ENCODE measurements around the gene ADPRS. TPM values are rescaled to one million over a fixed set of nuclear protein-coding genes. Genes with fewer than 3 reads are reported as not detected.

Gene ADPRS
- 10 to 100 TPM; 26.7 to 28.6 TPM for total RNA-seq
- 10 to 100 TPM; 25.7 to 31.5 TPM for polyA plus RNA-seq

GRCh38 chr1:36088577-36089392 is at the start of gene ADPRS:
TSS of gene ADPRS (plus strand) at chr1:36088892. CDS start at chr1:36088905, 13 bp downstream.
- Histone ChIP-seq H3K36me3 (ENCODE audit: insufficient read depth, low read length) (peaks cover 26% of the 10 kb centered on the region), H3K4me1 (ENCODE audit: insufficient read depth, low read length) (peaks cover 18% of the 10 kb centered on the region), H3K27me3 (ENCODE audit: insufficient read depth, low read length) (no peaks in the 10 kb centered on the region), H3K9me3 (ENCODE audit: control insufficient read depth in 1 of 2, low read length in 2 of 2) (no peaks in the 10 kb centered on the region), H3K4me3 (ENCODE audit: low read length in 2 of 2) (peak within 1 kb of the TSS; percentile 29 to 87), H3K27ac (ENCODE audit: low read depth, low read length) (peak within 1 kb of the TSS; percentile 92)
- H3K4me1 Mint-ChIP-seq: peaks cover 11 to 38% (median 15%) of the 10 kb centered on the region in 4 donors
- H3K27ac Mint-ChIP-seq: peak within 1 kb of the TSS; percentile 88 to 99 (median 96)
- no peaks in the 10 kb centered on the region for H3K9me3 Mint-ChIP-seq
- ChIA-PET CTCF (ENCODE audit: partially characterized antibody) (interaction anchor here (1.7 kb wide), 1 partner anchor 14 kb away, joined by 4 read pairs; no protein-coding TSS in a partner anchor), POLR2A (ENCODE audit: partially characterized antibody) (interaction anchor here (0.7 to 1.2 kb wide), 7 partner anchors 20 to 309 kb away, joined by 3 to 7 read pairs (median 3); partner anchors contain the start of genes AGO3, LSM10, THRAP3 and TRAPPC3)
- peak; percentile 88 to 91 (median 89) for DNase-seq
- peak within 1 kb of the TSS; percentile 87 to 98 (median 92) for H3K4me3 Mint-ChIP-seq
- H3K27me3 Mint-ChIP-seq: peaks cover 6 to 14% of the 10 kb centered on the region in 2 donors
- peaks cover 13 to 25% of the 10 kb centered on the region in 2 donors for H3K36me3 Mint-ChIP-seq
- intact Hi-C loops (cut with micrococcal nuclease): loop anchor here (1.0 to 5.0 kb wide), 6 partner anchors 61 to 376 kb away; partner anchors contain the start of genes AGO3, MRPS15, STK40 and THRAP3

GRCh38 chr1:36040238-36040637 is 48.5 kb upstream of the ADPRS start:
- H3K4me3 Mint-ChIP-seq: no peak overlapping the region
- no peak overlapping the region for H3K27ac ChIP-seq (ENCODE audit: low read depth, low read length)
- H3K36me3 Mint-ChIP-seq: peaks cover 38 to 51% of the 10 kb centered on the region in 2 donors
- H3K4me1 Mint-ChIP-seq: peaks cover 0 to 1% (median 0%) of the 10 kb centered on the region in 4 donors
- intact Hi-C loops (cut with micrococcal nuclease): no loop called here
- H3K36me3 ChIP-seq (ENCODE audit: insufficient read depth, low read length): peaks cover 31% of the 10 kb centered on the region
- DNase-seq: no peak
- ChIA-PET CTCF (ENCODE audit: partially characterized antibody) (no interaction called here), POLR2A (ENCODE audit: partially characterized antibody) (no interaction called here)
- H3K27ac Mint-ChIP-seq: no peak overlapping the region
- no peaks in the 10 kb centered on the region for H3K9me3 ChIP-seq (ENCODE audit: control insufficient read depth in 1 of 2, low read length in 2 of 2)
- H3K27me3 Mint-ChIP-seq: no peaks in the 10 kb centered on the region
- H3K27me3 ChIP-seq (ENCODE audit: insufficient read depth, low read length): no peaks in the 10 kb centered on the region
- H3K4me3 ChIP-seq (ENCODE audit: low read length in 2 of 2): no peak overlapping the region
- H3K4me1 ChIP-seq (ENCODE audit: insufficient read depth, low read length): no peaks in the 10 kb centered on the region
- no peaks in the 10 kb centered on the region for H3K9me3 Mint-ChIP-seq

- Histone ChIP-seq H3K4me3 (ENCODE audit: low read length in 2 of 2) (no peak overlapping the region), H3K36me3 (ENCODE audit: insufficient read depth, low read length) (peaks cover 4% of the 10 kb centered on the region), H3K27ac (ENCODE audit: low read depth, low read length) (no peak overlapping the region), H3K4me1 (ENCODE audit: insufficient read depth, low read length) (no peaks in the 10 kb centered on the region), H3K27me3 (ENCODE audit: insufficient read depth, low read length) (no peaks in the 10 kb centered on the region), H3K9me3 (ENCODE audit: control insufficient read depth in 1 of 2, low read length in 2 of 2) (no peaks in the 10 kb centered on the region)
- intact Hi-C loops (cut with micrococcal nuclease): no loop called here
- POLR2A ChIA-PET (ENCODE audit: partially characterized antibody): no interaction called here
- peaks cover 47% of the 10 kb centered on the region in 2 donors for H3K36me3 Mint-ChIP-seq
- H3K27ac Mint-ChIP-seq: no peak overlapping the region
- no peak for DNase-seq
- no peaks in the 10 kb centered on the region for H3K27me3 Mint-ChIP-seq
- no peak overlapping the region for H3K4me3 Mint-ChIP-seq
- peaks cover 0 to 8% (median 0%) of the 10 kb centered on the region in 8 donors for H3K9me3 Mint-ChIP-seq
- H3K4me1 Mint-ChIP-seq: no peaks in the 10 kb centered on the region
- CTCF ChIA-PET (ENCODE audit: partially characterized antibody): no interaction called here
Measured at GRCh38 chr1:36051821-36052220, 36.9 kb upstream of the ADPRS start.

- H3K4me3 ChIP-seq (ENCODE audit: low read length in 2 of 2): no peak overlapping the region
- no peaks in the 10 kb centered on the region for H3K4me1 ChIP-seq (ENCODE audit: insufficient read depth, low read length)
- intact Hi-C loops (cut with micrococcal nuclease): no loop called here
- Mint-ChIP-seq H3K27ac (no peak overlapping the region), H3K4me1 (no peaks in the 10 kb centered on the region), H3K27me3 (no peaks in the 10 kb centered on the region), H3K36me3 (peaks cover 30 to 36% of the 10 kb centered on the region in 2 donors), H3K9me3 (no peaks in the 10 kb centered on the region), H3K4me3 (no peak overlapping the region)
- no peak for DNase-seq
- H3K27ac ChIP-seq (ENCODE audit: low read depth, low read length): no peak overlapping the region
- ChIA-PET CTCF (ENCODE audit: partially characterized antibody) (no interaction called here), POLR2A (ENCODE audit: partially characterized antibody) (no interaction called here)
- H3K36me3 ChIP-seq (ENCODE audit: insufficient read depth, low read length): no peaks in the 10 kb centered on the region
- H3K9me3 ChIP-seq (ENCODE audit: control insufficient read depth in 1 of 2, low read length in 2 of 2): no peaks in the 10 kb centered on the region
- H3K27me3 ChIP-seq (ENCODE audit: insufficient read depth, low read length): no peaks in the 10 kb centered on the region
Measured at GRCh38 chr1:36053978-36054377, 34.7 kb upstream of the ADPRS start.

- no peak for DNase-seq
- Mint-ChIP-seq H3K27me3 (no peaks in the 10 kb centered on the region), H3K4me1 (no peaks in the 10 kb centered on the region), H3K4me3 (no peak overlapping the region), H3K36me3 (peaks cover 25 to 31% of the 10 kb centered on the region in 2 donors), H3K9me3 (no peaks in the 10 kb centered on the region), H3K27ac (no peak overlapping the region)
- no peaks in the 10 kb centered on the region for H3K9me3 ChIP-seq (ENCODE audit: control insufficient read depth in 1 of 2, low read length in 2 of 2)
- POLR2A ChIA-PET (ENCODE audit: partially characterized antibody): no interaction called here
- CTCF ChIA-PET (ENCODE audit: partially characterized antibody): interaction anchor here (0.6 kb wide), 1 partner anchor 849 kb away, joined by 3 read pairs; no protein-coding TSS in a partner anchor
- H3K36me3 ChIP-seq (ENCODE audit: insufficient read depth, low read length): no peaks in the 10 kb centered on the region
- H3K27ac ChIP-seq (ENCODE audit: low read depth, low read length): no peak overlapping the region
- no peaks in the 10 kb centered on the region for H3K4me1 ChIP-seq (ENCODE audit: insufficient read depth, low read length)
- no peaks in the 10 kb centered on the region for H3K27me3 ChIP-seq (ENCODE audit: insufficient read depth, low read length)
- no peak overlapping the region for H3K4me3 ChIP-seq (ENCODE audit: low read length in 2 of 2)
- intact Hi-C loops (cut with micrococcal nuclease): no loop called here
Measured at GRCh38 chr1:36055706-36056105, 33.0 kb upstream of the ADPRS start.

- Histone ChIP-seq H3K4me3 (ENCODE audit: low read length in 2 of 2) (no peak overlapping the region), H3K36me3 (ENCODE audit: insufficient read depth, low read length) (no peaks in the 10 kb centered on the region), H3K9me3 (ENCODE audit: control insufficient read depth in 1 of 2, low read length in 2 of 2) (no peaks in the 10 kb centered on the region), H3K27ac (ENCODE audit: low read depth, low read length) (no peak overlapping the region), H3K4me1 (ENCODE audit: insufficient read depth, low read length) (no peaks in the 10 kb centered on the region), H3K27me3 (ENCODE audit: insufficient read depth, low read length) (no peaks in the 10 kb centered on the region)
- ChIA-PET POLR2A (ENCODE audit: partially characterized antibody) (no interaction called here), CTCF (ENCODE audit: partially characterized antibody) (no interaction called here)
- no peak for DNase-seq
- Mint-ChIP-seq H3K27ac (no peak overlapping the region), H3K4me3 (no peak overlapping the region), H3K4me1 (no peaks in the 10 kb centered on the region), H3K27me3 (no peaks in the 10 kb centered on the region), H3K36me3 (peaks cover 10 to 11% of the 10 kb centered on the region in 2 donors), H3K9me3 (no peaks in the 10 kb centered on the region)
- intact Hi-C loops (cut with micrococcal nuclease): no loop called here
Measured at GRCh38 chr1:36062315-36062714, 26.4 kb upstream of the ADPRS start.

- no peak overlapping the region for H3K4me3 Mint-ChIP-seq
- intact Hi-C loops (cut with micrococcal nuclease): no loop called here
Measured at GRCh38 chr1:36067871-36068270, 20.8 kb upstream of the ADPRS start.

More at GRCh38 chr1:36067871-36068270, 20.8 kb upstream of the ADPRS start:
- Mint-ChIP-seq H3K27ac (no peak overlapping the region), H3K9me3 (no peaks in the 10 kb centered on the region), H3K36me3 (no peaks in the 10 kb centered on the region), H3K4me1 (no peaks in the 10 kb centered on the region), H3K27me3 (no peaks in the 10 kb centered on the region)
- no peaks in the 10 kb centered on the region for H3K4me1 ChIP-seq (ENCODE audit: insufficient read depth, low read length)
- ChIA-PET CTCF (ENCODE audit: partially characterized antibody) (no interaction called here), POLR2A (ENCODE audit: partially characterized antibody) (no interaction called here)
- no peaks in the 10 kb centered on the region for H3K27me3 ChIP-seq (ENCODE audit: insufficient read depth, low read length)
- H3K9me3 ChIP-seq (ENCODE audit: control insufficient read depth in 1 of 2, low read length in 2 of 2): no peaks in the 10 kb centered on the region
- no peak overlapping the region for H3K4me3 ChIP-seq (ENCODE audit: low read length in 2 of 2)
- H3K36me3 ChIP-seq (ENCODE audit: insufficient read depth, low read length): no peaks in the 10 kb centered on the region
- no peak for DNase-seq
- H3K27ac ChIP-seq (ENCODE audit: low read depth, low read length): no peak overlapping the region

Measured in CD4-positive, alpha-beta memory T cell (primary cell).